Body of pancreas (tissue), 4 donors: ENCODE results near the gene TLCD3B. TPM values are rescaled to one million over a fixed set of nuclear protein-coding genes. Genes with fewer than 3 reads are reported as not detected.

Experiments used
- ATAC-seq: fragments of 150-250 bp; one replicate; pipeline ENCODE4 v1.9.1; 2016
- DNase-seq, 4 donors: peaks; one replicate each; pipeline ENCODE4 v3.0.0-alpha.2; 2019
- H3K27ac ChIP-seq, 4 donors: fragments of 200-600 bp; sonication (generic); 1 replicate in 3 of 4; 2 replicates in 1 of 4; pipeline versions ENCODE4 v1.5.1 to v1.6.1; 2016 to 2019; ENCODE audit warnings: mild to moderate bottlenecking in 1 of 4, mixed read lengths in 1 of 4, moderate library complexity in 1 of 4
- H3K27me3 ChIP-seq, 2 donors: fragments of 200-600 bp; sonication (generic); one replicate each; pipeline ENCODE4 v1.6.0; 2016; ENCODE audit warnings: mild to moderate bottlenecking in 1 of 2
- H3K36me3 ChIP-seq, 2 donors: fragments of 200-600 bp; sonication (generic); replicated peaks in 1 of 2; 2 replicates each; pipeline ENCODE4 v1.5.1; 2016; ENCODE audit warnings: low read depth in 2 of 2; ENCODE audit not compliant: insufficient read depth in 1 of 2
- H3K4me1 ChIP-seq: fragments of 200-600 bp; sonication (generic); one replicate; pipeline ENCODE4 v1.6.0; 2016
- H3K4me3 ChIP-seq, 2 donors: fragments of 200-600 bp; sonication (generic); 1 replicate in 1 of 2; 2 replicates in 1 of 2; pipeline ENCODE4 v1.5.1; 2016 to 2019
- H3K9me3 ChIP-seq, 3 donors: fragments of 200-600 bp; sonication (generic); 1 replicate in 2 of 3; 2 replicates in 1 of 3; pipeline ENCODE4 v1.5.1; 2016
- POLR2A ChIP-seq, 3 donors: fragments of 450-650 bp; IDR thresholded peaks; one replicate each; pipeline ENCODE4 v1.6.1; 2016; ENCODE audit warnings: antibody characterized with exemption in 3 of 3, mild to moderate bottlenecking in 2 of 3
- WGBS, 2 donors: methylation state at CpG; one replicate each; pipeline ENCODE4 v1.1.5; 2017; 5-methylcytosine and 5-hydroxymethylcytosine counted together
- intact Hi-C: fragments of 100-400 bp; cut with DNase I; formaldehyde crosslinking; loops from one replicate; pipeline ENCODE4 v1.15.1; 2023
- total RNA-seq, 2 donors: library from RNA; depleted of rRNA; stranded (reverse); fragments of >200 nt; gene quantifications; one replicate each; pipeline ENCODE4 v1.1.0, GENCODE V29; 2016
- TF ChIP-seq, protein P1 (sequence below), 7 experiments: fragments of 450-650 bp in 4 of 7; fragments of 200-600 bp in 3 of 7; sonication (generic) in 3 of 7; IDR thresholded peaks; one replicate each; pipeline ENCODE4 v1.5.1; 2016 to 2019; ENCODE audit warnings: antibody characterized with exemption in 7 of 7

Gene TLCD3B
- total RNA-seq, 2 donors from 2014 or later = not detected

DNA sequence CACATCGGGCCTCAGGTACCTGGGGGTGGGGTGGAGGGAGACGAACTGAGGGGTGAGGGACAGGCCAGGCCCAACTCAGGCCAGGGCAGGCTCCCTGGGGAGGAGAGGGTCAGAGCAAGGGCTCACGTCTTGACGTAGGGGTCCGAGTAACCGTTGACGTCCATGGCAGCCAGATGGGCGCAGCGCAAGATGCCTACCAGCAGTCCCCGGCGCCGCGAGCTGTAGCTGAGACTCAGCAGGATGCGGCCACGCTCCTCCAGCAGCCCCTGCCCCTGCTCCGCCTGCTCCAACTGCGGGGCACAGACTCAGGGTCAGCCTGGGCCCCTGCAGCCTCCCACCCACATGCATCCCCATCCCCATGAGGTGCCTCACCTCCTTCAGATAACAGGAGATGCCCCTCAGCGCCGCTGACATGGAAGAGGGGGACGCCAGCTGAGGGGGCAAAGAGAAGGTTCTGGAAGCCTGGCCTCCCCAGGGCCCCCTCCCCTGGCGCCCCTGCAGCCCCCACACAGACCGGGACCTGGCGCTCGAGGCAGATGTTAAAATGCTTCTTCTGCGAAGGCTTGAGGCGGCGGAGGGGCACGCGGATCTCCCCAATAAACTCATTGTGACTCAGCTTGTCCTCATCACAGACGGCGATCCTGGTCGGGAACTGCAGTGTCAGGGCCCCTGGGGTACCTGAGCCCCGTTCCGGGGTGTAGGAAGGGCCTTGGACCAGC, 24.3 kb downstream of the TLCD3B start:
- no peak for DNase-seq

DNA sequence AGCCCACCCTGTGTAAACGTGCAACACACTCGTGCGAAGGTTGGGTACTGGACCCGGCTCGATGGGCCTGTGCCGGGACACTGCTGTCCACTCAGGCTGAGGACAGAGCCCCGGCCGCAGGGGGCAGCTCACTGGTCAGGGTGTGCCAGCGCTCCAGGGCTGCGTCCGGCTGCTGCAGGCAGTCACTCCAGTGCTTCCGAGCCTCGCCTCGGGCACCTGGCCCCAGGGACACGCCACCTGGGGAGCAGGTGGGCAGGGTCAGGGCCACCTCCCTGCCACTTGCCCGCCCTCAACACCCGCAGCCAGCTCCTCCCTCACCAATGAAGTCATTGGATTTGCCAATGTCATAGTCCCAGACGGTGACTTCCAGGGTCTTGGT, 25.0 kb downstream of the TLCD3B start:
- DNase-seq (no peak), ATAC-seq (no peak)
- Histone ChIP-seq H3K27me3 (peaks cover 3 to 13% of the 10 kb centered on the region in 2 donors), H3K4me3 (no peak overlapping the region), H3K27ac (no peak overlapping the region), H3K4me1 (peaks cover 23% of the 10 kb centered on the region), H3K9me3 (no peaks in the 10 kb centered on the region), H3K36me3 (no peaks in the 10 kb centered on the region)
- 63 to 70% methylated on average over 6 to 18 of the region's 18 CpGs for WGBS, 2 donors
- no peak for TF ChIP-seq POLR2A (IDR thresholded peaks at IDR 0.05)
- TF ChIP-seq, protein P1, sequence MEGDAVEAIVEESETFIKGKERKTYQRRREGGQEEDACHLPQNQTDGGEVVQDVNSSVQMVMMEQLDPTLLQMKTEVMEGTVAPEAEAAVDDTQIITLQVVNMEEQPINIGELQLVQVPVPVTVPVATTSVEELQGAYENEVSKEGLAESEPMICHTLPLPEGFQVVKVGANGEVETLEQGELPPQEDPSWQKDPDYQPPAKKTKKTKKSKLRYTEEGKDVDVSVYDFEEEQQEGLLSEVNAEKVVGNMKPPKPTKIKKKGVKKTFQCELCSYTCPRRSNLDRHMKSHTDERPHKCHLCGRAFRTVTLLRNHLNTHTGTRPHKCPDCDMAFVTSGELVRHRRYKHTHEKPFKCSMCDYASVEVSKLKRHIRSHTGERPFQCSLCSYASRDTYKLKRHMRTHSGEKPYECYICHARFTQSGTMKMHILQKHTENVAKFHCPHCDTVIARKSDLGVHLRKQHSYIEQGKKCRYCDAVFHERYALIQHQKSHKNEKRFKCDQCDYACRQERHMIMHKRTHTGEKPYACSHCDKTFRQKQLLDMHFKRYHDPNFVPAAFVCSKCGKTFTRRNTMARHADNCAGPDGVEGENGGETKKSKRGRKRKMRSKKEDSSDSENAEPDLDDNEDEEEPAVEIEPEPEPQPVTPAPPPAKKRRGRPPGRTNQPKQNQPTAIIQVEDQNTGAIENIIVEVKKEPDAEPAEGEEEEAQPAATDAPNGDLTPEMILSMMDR (IDR thresholded peaks at IDR 0.05) = no peak
- intact Hi-C loops = loop anchor here (10.0 kb wide), 2 partner anchors 101 to 301 kb away; partner anchors contain the start of gene ASPHD1

More for the DNA sequence above, 24.3 kb downstream of the TLCD3B start:
- H3K27me3 ChIP-seq = peaks cover 3 to 20% of the 10 kb centered on the region in 2 donors
- H3K4me1 ChIP-seq = peaks cover 29% of the 10 kb centered on the region
- 49 to 72% methylated on average over 10 to 27 of the region's 34 CpGs for WGBS, 2 donors
- H3K4me3 ChIP-seq = no peak overlapping the region
- H3K36me3 ChIP-seq = no peaks in the 10 kb centered on the region
- TF ChIP-seq, protein P1 (IDR thresholded peaks at IDR 0.05) = no peak
- TF ChIP-seq POLR2A (IDR thresholded peaks at IDR 0.05) = no peak
- ATAC-seq = no peak
- H3K9me3 ChIP-seq = no peaks in the 10 kb centered on the region
- intact Hi-C loops = loop anchor here (10.0 kb wide), 2 partner anchors 102 to 302 kb away; partner anchors contain the start of gene ASPHD1
- no peak overlapping the region for H3K27ac ChIP-seq

DNA sequence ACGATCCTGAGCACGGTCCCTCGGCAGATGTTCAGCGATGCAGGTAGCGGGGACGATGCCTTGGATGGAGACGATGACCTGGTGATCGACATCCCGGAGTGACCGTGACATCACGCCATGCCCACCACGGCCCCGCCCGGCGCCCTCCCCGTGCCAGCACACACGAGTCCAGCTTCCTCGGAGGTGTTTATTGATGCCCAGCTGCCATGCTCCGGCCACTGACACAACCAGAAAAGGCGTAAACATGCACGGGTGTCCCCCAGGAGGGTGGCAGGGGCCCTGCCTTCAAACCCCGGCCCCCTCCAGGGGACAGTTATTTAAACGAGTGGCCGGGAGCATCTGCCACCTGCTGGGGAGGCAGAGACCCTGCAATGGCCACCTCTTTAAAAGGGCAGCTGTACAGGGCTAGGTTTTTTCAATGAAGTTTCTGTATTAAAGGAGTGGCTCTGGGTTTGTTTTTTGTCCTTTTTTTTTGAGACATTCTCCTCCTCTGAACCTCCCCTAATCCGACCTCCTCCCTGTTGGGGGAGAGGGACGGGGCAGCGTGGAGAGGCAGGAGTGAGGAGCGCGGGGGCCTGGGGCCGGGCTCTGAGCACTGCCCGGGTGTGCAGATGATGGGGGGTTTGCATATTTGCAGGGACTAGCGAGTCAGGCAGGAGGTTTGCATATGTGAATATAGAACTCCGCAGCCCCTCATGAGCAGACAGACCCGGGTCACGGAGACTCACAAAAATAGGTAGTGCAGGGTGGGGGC, 25.6 kb downstream of the TLCD3B start:
- DNase-seq = peak; percentile 36 to 50 (median 41)
- H3K27ac ChIP-seq = no peak overlapping the region
- ATAC-seq = peak; percentile 58
- intact Hi-C loops = loop anchor here (10.0 kb wide), 2 partner anchors 101 to 301 kb away; partner anchors contain the start of gene ASPHD1
- 49 to 54% methylated on average over 18 to 34 of the region's 35 CpGs for WGBS, 2 donors
- H3K4me3 ChIP-seq = no peak overlapping the region
- no peak for TF ChIP-seq POLR2A (IDR thresholded peaks at IDR 0.05)
- TF ChIP-seq, protein P1 (IDR thresholded peaks at IDR 0.05) = peak; percentile 72 to 79 (median 74)
- H3K9me3 ChIP-seq = no peaks in the 10 kb centered on the region
- peaks cover 17% of the 10 kb centered on the region for H3K4me1 ChIP-seq
- H3K36me3 ChIP-seq = no peaks in the 10 kb centered on the region
- peaks cover 3 to 10% of the 10 kb centered on the region in 2 donors for H3K27me3 ChIP-seq

DNA sequence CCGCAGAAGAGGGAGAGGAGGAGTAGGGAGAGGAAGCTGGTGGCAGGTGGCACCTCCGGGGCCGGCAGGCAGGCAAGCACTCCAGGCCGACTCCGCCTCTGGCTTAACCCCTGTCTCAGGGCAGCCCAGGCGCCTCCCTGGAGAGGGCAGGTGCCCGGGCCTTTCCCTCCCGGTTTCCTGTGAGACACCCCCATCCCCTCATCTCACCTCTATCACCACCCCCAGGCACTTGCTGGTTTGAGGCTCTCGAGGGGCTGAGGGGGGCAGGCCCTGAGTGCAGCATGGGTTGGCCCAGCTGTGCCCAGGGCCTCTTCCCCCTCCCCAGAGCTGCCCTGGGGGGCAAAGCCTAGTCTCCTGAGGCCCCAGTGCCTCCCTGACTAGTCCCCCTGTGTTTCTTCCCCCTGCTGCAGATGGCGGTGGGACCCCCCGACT, 26.2 kb downstream of the TLCD3B start:
- intact Hi-C loops = loop anchor here (10.0 kb wide), 2 partner anchors 100 to 300 kb away; partner anchors contain the start of gene ASPHD1
- no peak overlapping the region for H3K27ac ChIP-seq
- no peaks in the 10 kb centered on the region for H3K9me3 ChIP-seq
- ATAC-seq = no peak
- H3K4me3 ChIP-seq = no peak overlapping the region
- DNase-seq = no peak
- TF ChIP-seq POLR2A (IDR thresholded peaks at IDR 0.05) = no peak
- TF ChIP-seq, protein P1 (IDR thresholded peaks at IDR 0.05) = no peak
- no peaks in the 10 kb centered on the region for H3K36me3 ChIP-seq
- H3K27me3 ChIP-seq = peaks cover 0 to 3% of the 10 kb centered on the region in 2 donors
- H3K4me1 ChIP-seq = peaks cover 10% of the 10 kb centered on the region
- WGBS, 2 donors = 37 to 51% methylated on average over 10 to 11 of the region's 11 CpGs
